NCI-H345 treated with DMSO at 0.1 percent for 48 hours (cell line): ENCODE results near the gene MYL6.
"Not testable (repeated sequence)": the region's sequence is repeated elsewhere in the genome, so short reads cannot be mapped to it uniquely, and the experiment has no call there.

Experiments used
- DNase-seq: peaks from one replicate; lab custom pipeline; 2025; ENCODE audit not compliant: unreplicated experiment; lab: John Stamatoyannopoulos, UW

The MYL6 gene

DNA sequence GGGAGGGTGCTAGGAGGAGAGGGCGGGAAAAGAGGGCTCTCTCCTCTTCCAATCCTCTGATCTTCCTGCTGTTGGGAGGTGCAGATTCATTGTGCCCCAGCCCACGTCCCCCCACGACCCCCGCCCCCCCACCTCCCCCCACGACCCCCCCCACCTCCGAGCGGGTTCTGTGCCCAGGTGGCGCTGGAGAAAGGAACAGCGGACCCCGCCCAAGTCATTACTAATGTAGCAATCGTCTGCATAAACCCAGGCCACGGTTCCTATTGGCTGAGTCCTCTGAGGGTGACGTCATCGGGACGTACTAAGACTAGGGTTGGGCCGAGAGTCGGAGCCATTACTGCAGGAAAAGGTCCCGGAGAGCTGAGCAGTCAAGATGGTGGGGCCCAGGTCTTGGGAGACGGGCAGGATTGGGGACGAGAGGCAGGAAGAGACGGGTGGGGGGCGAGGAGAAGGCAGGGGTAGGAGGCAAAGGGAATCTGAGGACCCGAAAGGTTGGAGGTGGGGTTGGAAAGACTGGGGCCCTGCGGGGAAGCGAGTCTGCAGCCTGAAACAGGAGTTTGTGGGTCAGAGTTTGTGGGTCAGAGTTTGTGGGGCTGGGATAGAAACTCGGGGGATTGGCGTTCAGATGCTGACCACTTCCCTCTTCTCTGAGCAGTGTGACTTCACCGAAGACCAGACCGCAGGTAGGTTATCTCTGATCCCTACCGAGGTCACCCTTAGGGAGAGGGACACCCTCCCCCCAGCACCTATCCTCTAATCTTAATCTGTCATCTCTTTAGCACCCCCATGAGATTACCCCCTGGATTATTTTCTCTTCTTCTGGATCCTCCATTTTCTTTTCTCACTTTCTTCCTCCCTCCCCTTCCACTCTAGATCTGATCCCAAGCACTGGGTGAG lies at the start of gene MYL6:
TSS of gene MYL6 (plus strand) at position 331 of the 897 bp plus-strand sequence. CDS start at position 374, 43 bp downstream.
- peak; percentile 98 for DNase-seq

DNA sequence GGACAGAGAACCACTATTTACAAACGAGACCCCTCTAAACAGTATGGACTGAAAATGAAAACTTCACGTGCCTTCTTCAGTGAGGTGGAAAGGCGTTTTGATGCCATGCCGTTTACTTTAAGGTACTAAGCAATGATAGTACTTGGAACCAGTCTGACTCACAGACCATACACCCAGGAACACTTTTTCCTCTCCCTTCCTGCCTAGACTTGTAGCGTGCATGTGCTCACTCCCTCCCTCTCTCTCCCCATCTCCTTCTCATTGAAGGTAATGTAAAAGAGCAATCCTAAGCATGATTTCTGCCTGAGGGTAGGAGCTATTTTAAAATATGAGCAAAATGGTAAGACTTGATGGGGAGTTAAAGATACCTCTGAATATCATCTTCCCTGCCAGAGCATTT lies 47.6 kb upstream of the MYL6 start:
- DNase-seq: no peak

DNA sequence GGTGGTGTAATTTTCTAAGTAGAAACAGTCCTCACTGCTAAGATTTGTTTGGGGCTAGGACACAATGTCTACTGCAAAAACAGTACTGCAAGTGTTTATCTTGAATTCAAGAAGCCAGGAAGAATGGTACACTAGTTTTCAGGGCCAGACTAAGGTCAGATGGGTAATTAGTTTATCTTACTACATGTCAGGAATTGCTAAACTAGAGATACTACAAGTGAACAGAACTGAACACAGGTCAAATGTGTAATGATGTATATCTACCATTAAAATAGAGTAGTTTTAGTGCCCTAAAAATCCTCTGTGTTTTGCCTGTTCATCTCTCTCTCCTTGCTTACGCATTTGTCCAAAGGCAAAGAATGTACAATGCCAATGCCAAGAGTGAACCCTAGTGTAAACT lies 44.1 kb upstream of the MYL6 start:
- DNase-seq: no peak

- DNase-seq: no peak
These were observed 42.8 kb upstream of the MYL6 start for GRCh38 chr12:56115329-56115728.

DNA sequence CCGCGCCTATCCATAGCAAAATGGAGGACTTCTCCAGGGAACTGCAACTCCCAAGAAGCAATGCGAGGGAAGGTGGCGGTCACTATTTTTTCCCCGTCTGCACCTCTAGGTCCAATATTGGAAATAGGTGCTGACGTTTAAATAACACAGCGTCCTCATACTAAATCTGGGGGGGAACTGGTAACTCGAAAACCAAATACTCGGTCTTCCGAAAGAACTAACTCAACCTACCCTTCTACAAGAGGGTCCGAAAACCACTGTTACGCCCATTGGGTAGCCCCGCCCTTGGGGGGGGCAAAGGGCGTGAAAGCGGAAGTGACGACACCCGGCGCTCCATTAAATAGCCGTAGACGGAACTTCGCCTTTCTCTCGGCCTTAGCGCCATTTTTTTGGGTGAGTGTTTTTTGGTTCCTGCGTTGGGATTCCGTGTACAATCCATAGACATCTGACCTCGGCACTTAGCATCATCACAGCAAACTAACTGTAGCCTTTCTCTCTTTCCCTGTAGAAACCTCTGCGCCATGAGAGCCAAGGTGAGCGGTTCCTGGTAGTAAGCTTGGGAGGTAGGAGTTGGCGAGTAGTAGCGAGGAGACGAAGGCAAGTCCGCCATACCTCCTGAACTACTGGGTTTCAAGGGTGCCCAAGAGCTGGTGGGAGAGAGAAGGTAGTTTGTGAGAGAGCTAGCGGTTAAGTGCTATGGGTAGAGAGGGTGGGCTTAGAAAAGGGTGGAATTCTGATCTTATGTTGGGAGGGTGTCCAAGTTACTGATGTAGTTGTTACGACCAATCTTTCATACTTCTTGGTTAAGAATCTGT lies 41.7 kb upstream of the MYL6 start, which contains the start of gene RPL41:
TSS of gene RPL41 (plus strand) at position 367 of the 815 bp plus-strand sequence.
- DNase-seq: peak; percentile 98

DNA sequence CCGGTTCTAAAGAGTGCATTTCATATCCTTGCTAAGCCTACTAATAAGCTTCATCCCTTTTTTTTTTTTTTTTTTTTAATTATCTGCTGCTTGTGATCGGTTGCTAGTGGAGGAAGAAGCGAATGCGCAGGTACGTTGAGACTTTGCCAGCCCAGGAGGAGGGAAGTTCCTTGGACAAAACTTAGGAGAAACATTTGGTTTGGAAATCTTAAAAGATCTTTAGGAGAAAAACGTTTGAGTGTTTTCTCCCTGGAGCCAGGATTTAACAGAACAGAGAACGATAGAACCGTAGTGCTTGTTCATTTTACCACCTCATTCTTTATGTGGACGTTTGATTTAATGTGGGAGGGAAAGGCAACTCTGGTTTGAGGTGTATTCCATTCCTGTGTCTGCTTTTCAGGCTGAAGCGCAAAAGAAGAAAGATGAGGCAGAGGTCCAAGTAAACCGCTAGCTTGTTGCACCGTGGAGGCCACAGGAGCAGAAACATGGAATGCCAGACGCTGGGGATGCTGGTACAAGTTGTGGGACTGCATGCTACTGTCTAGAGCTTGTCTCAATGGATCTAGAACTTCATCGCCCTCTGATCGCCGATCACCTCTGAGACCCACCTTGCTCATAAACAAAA lies 41.0 kb upstream of the MYL6 start:
- DNase-seq: not testable (repeated sequence)

- DNase-seq: peak; percentile 98
These were observed 40.1 kb upstream of the MYL6 start, which contains the start of gene ZC3H10 for GRCh38 chr12:56117778-56118687. Gene ZC3H10 (plus strand): TSS chr12:56118266. CDS start chr12:56120563, 2,297 bp downstream.

GRCh38 chr12:56118688-56119357 lies 39.3 kb upstream of the MYL6 start:
- no peak for DNase-seq

DNA sequence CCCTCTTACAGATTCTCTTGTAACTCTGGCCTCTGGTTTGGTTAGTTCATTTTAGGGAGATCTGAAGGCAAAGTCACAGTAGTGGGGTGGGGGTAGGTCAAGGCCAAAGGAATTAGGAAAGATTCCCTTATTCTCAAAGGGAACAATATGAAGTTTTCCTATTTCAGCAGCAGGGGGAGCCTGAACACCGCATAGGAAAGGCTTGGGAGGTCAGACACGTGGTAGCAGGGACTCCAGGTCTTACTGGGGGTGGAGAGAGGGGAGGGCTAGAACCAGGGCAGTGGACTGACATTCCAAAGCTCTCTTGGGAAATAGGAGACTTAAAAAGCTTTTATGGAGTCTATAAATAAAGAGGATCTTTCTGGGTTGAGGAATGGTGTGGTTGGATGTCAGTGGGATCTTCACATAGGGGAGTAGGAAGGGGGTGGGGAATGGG lies 38.8 kb upstream of the MYL6 start:
- DNase-seq: peak; percentile 82

DNA sequence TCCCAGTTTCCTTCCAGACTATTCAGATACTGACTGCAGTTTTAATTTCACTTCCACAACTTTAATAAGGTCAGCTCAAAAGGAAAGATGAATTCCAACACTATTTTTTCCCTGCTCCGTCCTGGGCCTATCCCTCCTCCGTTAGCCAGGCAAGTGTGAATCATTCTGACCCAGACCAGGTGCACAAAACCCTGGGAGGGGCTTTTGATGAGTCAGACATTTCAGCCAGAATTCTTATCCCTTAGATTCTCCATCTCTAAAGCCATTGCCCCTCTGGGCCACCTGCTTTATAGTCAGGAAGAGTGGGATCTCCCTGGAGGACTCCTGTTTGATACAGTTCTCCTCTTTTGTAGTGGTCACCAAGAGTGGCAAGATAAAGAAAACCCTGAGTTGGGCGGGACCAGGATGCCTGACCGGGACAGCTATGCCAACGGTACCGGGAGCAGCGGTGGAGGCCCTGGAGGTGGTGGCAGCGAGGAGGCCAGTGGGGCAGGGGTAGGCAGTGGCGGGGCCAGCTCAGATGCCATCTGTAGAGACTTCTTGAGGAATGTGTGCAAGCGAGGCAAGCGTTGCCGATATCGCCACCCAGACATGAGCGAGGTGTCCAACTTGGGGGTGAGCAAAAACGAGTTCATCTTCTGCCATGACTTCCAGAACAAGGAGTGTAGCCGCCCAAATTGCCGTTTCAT lies 37.9 kb upstream of the MYL6 start:
- DNase-seq: no peak

DNA sequence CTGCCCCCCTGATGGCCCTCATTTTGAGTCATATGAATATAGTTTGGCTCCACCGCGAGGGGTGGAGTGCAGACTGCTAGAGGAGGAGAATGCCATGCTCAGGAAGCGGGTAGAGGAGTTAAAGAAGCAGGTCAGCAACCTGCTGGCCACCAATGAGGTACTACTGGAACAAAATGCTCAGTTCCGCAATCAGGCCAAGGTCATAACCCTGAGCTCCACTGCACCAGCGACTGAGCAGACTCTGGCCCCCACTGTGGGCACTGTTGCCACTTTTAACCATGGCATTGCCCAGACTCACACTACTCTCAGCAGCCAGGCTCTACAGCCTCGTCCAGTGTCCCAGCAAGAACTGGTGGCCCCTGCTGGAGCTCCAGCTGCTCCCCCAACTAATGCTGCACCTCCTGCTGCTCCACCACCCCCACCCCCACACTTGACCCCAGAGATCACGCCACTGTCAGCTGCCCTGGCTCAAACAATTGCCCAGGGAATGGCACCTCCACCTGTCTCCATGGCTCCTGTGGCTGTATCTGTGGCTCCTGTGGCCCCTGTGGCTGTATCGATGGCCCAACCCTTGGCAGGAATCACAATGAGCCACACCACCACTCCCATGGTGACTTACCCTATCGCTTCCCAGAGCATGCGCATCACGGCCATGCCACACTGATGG lies 36.8 kb upstream of the MYL6 start:
- DNase-seq: no peak

- no peak for DNase-seq
These were observed 35.5 kb upstream of the MYL6 start for GRCh38 chr12:56122637-56123036.

DNA sequence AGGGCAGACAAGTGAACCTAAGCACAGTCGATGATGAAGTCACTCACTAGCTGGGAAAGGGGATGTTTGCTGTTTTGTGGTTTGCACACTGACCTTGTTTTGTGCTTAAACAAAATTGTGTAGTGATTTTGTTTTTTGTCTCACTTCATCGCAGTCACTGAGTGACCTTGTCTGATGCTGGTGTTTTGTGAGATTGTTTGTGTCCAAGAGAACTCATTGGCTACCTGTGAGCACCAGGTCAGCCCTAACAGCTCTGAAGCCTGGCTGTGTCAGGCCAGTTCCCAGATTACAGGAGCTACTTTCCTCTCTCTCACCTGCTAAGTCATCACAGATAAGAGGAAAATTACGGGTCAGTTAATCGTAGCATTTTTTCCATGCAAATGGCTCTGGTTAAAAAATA lies 34.0 kb upstream of the MYL6 start:
- no peak for DNase-seq

DNA sequence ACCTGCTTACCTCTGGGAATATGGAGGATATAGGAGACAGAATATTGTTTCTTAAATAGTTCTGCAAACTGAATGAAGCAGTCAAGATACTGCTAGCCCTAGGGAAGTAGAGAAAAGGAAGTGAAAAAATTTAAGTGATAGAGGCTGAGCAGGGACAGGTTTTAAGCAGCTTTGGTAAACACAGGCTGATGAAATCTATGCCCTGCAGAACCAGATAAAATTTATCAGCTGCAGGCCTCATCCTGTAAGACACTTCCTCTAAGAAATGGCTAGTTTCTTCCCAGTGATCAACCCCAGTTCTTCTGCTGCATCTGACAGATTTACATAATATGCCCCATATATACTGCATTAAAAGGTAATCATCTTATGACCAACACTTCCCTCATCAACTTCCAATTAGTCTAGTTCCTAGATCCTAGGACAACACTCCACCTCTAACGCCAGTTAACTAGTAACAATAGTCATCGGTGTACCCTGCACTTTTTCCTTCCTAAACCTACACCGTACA lies 31.4 kb upstream of the MYL6 start:
- no peak for DNase-seq

- DNase-seq: no peak
These were observed 30.7 kb upstream of the MYL6 start for GRCh38 chr12:56127485-56127887.

GRCh38 chr12:56127888-56128669 lies 30.1 kb upstream of the MYL6 start, which contains the start of gene ESYT1:
Gene ESYT1 (plus strand): TSS chr12:56128267. CDS start chr12:56128320, 53 bp downstream.
- DNase-seq: peak; percentile 98

- no peak for DNase-seq
These were observed 29.4 kb upstream of the MYL6 start for GRCh38 chr12:56128670-56129205.
